ENCODE data around the gene ACCSL. TPM values are rescaled to one million over a fixed set of nuclear protein-coding genes. Genes with fewer than 3 reads are reported as not detected.

Gene ACCSL
- total and polyA plus RNA-seq, 2 donors (not counting 1 experiment from before 2014, with no cell fraction given) = not detected

DNA sequence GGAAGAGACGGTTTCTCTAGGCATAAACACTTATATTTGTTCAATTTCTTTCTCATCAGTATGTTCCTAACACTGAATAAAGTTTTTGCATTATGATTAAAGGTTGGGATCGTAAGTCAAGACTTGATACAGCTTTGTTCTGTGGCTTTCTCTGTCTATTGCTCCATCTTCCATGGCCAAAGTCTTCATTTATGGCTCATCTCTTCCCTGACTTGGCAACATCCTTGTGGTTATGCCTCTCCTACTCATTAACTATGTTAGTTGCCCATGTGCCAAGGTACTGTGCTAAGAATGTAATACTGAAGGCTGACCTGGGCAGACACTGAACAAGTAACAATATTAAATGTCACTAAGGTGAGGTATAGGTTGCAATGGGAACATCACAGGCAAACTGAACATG is 1.6 kb upstream of the ACCSL start:
- H3K9me3 ChIP-seq (ENCODE audit: control insufficient read depth, insufficient read depth, low read depth, low read length) = no peaks in the 10 kb centered on the region
- no peak overlapping the region for H3K4me3 ChIP-seq (replicated peaks in 1 of 4; ENCODE audit: control extremely low read depth in 1 of 4, insufficient read depth in 1 of 4, low read depth in 3 of 4, low read length in 4 of 4)
- no peak overlapping the region for H3K9ac ChIP-seq (ENCODE audit: insufficient read depth, low read length)
- no peaks in the 10 kb centered on the region for H3K4me1 ChIP-seq (ENCODE audit: control insufficient read depth, extremely low read depth, insufficient read depth, low read length)
- no peak for TF ChIP-seq EZH2 (IDR thresholded peaks at IDR 0.05; ENCODE audit: low read length, missing control alignments)
- TF ChIP-seq, protein P1, sequence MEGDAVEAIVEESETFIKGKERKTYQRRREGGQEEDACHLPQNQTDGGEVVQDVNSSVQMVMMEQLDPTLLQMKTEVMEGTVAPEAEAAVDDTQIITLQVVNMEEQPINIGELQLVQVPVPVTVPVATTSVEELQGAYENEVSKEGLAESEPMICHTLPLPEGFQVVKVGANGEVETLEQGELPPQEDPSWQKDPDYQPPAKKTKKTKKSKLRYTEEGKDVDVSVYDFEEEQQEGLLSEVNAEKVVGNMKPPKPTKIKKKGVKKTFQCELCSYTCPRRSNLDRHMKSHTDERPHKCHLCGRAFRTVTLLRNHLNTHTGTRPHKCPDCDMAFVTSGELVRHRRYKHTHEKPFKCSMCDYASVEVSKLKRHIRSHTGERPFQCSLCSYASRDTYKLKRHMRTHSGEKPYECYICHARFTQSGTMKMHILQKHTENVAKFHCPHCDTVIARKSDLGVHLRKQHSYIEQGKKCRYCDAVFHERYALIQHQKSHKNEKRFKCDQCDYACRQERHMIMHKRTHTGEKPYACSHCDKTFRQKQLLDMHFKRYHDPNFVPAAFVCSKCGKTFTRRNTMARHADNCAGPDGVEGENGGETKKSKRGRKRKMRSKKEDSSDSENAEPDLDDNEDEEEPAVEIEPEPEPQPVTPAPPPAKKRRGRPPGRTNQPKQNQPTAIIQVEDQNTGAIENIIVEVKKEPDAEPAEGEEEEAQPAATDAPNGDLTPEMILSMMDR (conservative IDR thresholded peaks at IDR 0.05 in 1 of 2, IDR thresholded peaks at IDR 0.05 in 1 of 2; ENCODE audit: low read depth in 1 of 2, low read length in 2 of 2) = no peak
- H2AFZ ChIP-seq (ENCODE audit: low read length) = no peak overlapping the region
- no peak overlapping the region for H3K27ac ChIP-seq (ENCODE audit: insufficient read depth, low read length)
- H3K4me2 ChIP-seq (ENCODE audit: extremely low read depth, insufficient read depth, low read length) = no peak overlapping the region
- H3K79me2 ChIP-seq (ENCODE audit: control insufficient read depth, insufficient read depth, low read length) = no peaks in the 10 kb centered on the region
- no peak for DNase-seq (ENCODE audit: low read depth in 2 of 2)
- peaks cover 4% of the 10 kb centered on the region for H3K27me3 ChIP-seq (ENCODE audit: control insufficient read depth, insufficient read depth, low read length)
- no peaks in the 10 kb centered on the region for H3K36me3 ChIP-seq (ENCODE audit: control insufficient read depth, insufficient read depth, low read length)
- H4K20me1 ChIP-seq (ENCODE audit: control insufficient read depth, extremely low read depth, insufficient read depth, low read length) = no peaks in the 10 kb centered on the region

DNA sequence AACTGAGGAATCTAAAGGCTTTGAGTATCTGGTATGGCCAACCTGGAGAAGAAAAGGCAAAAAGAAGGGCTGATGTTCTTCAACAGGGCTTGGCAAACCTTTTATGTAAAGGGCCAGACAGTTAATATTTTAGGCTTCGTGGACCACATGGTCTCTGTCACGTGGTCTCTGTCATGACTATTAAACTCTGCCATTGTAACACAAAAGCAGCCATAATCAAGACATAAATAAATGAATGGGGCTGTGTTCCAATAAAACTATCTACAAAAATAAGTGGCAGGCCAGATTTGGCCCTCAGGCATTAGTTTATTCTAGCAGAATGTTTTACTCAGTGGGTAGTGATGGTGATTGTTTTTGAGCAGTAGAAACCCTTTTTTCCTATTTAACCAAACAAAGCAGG is 483 bp upstream of the ACCSL start:
- Histone ChIP-seq H3K9me3 (ENCODE audit: control insufficient read depth, insufficient read depth, low read depth, low read length) (no peaks in the 10 kb centered on the region), H3K4me1 (ENCODE audit: control insufficient read depth, extremely low read depth, insufficient read depth, low read length) (no peaks in the 10 kb centered on the region), H3K4me3 (replicated peaks in 1 of 4; ENCODE audit: control extremely low read depth in 1 of 4, insufficient read depth in 1 of 4, low read depth in 3 of 4, low read length in 4 of 4) (no peak overlapping the region), H3K9ac (ENCODE audit: insufficient read depth, low read length) (no peak overlapping the region), H2AFZ (ENCODE audit: low read length) (no peak overlapping the region), H3K27me3 (ENCODE audit: control insufficient read depth, insufficient read depth, low read length) (peaks cover 6% of the 10 kb centered on the region), H3K79me2 (ENCODE audit: control insufficient read depth, insufficient read depth, low read length) (no peaks in the 10 kb centered on the region), H3K27ac (ENCODE audit: insufficient read depth, low read length) (no peak overlapping the region), H3K4me2 (ENCODE audit: extremely low read depth, insufficient read depth, low read length) (no peak overlapping the region), H4K20me1 (ENCODE audit: control insufficient read depth, extremely low read depth, insufficient read depth, low read length) (no peaks in the 10 kb centered on the region), H3K36me3 (ENCODE audit: control insufficient read depth, insufficient read depth, low read length) (no peaks in the 10 kb centered on the region)
- no peak for DNase-seq (ENCODE audit: low read depth in 2 of 2)
- TF ChIP-seq, protein P1 (conservative IDR thresholded peaks at IDR 0.05 in 1 of 2, IDR thresholded peaks at IDR 0.05 in 1 of 2; ENCODE audit: low read depth in 1 of 2, low read length in 2 of 2) = no peak
- TF ChIP-seq EZH2 (IDR thresholded peaks at IDR 0.05; ENCODE audit: low read length, missing control alignments) = no peak

GRCh38 chr11:44049832-44050231 is 2.1 kb downstream of the ACCSL start:
- H3K4me2 ChIP-seq (ENCODE audit: extremely low read depth, insufficient read depth, low read length) = no peak overlapping the region
- H4K20me1 ChIP-seq (ENCODE audit: control insufficient read depth, extremely low read depth, insufficient read depth, low read length) = no peaks in the 10 kb centered on the region
- no peaks in the 10 kb centered on the region for H3K4me1 ChIP-seq (ENCODE audit: control insufficient read depth, extremely low read depth, insufficient read depth, low read length)
- no peak for DNase-seq (ENCODE audit: low read depth in 2 of 2)
- no peak for TF ChIP-seq EZH2 (IDR thresholded peaks at IDR 0.05; ENCODE audit: low read length, missing control alignments)
- TF ChIP-seq, protein P1 (conservative IDR thresholded peaks at IDR 0.05 in 1 of 2, IDR thresholded peaks at IDR 0.05 in 1 of 2; ENCODE audit: low read depth in 1 of 2, low read length in 2 of 2) = no peak
- no peak overlapping the region for H3K4me3 ChIP-seq (replicated peaks in 1 of 4; ENCODE audit: control extremely low read depth in 1 of 4, insufficient read depth in 1 of 4, low read depth in 3 of 4, low read length in 4 of 4)
- H3K79me2 ChIP-seq (ENCODE audit: control insufficient read depth, insufficient read depth, low read length) = no peaks in the 10 kb centered on the region
- H3K27ac ChIP-seq (ENCODE audit: insufficient read depth, low read length) = no peak overlapping the region
- H2AFZ ChIP-seq (ENCODE audit: low read length) = no peak overlapping the region
- H3K27me3 ChIP-seq (ENCODE audit: control insufficient read depth, insufficient read depth, low read length) = peaks cover 4% of the 10 kb centered on the region
- no peaks in the 10 kb centered on the region for H3K9me3 ChIP-seq (ENCODE audit: control insufficient read depth, insufficient read depth, low read depth, low read length)
- H3K9ac ChIP-seq (ENCODE audit: insufficient read depth, low read length) = no peak overlapping the region
- no peaks in the 10 kb centered on the region for H3K36me3 ChIP-seq (ENCODE audit: control insufficient read depth, insufficient read depth, low read length)

Measured in fibroblast of lung (primary cell).